GM18508 (cell line): ENCODE measurements around the gene ST8SIA3.

Experiments
- ATAC-seq: cut with Tn5 transposase; IDR thresholded peaks from one replicate; pipeline ENCODE4 v1.9.1; 2021; ENCODE audit warnings: moderate number of reproducible peaks; ENCODE audit not compliant: insufficient read depth, unreplicated experiment

Gene ST8SIA3, protein sequence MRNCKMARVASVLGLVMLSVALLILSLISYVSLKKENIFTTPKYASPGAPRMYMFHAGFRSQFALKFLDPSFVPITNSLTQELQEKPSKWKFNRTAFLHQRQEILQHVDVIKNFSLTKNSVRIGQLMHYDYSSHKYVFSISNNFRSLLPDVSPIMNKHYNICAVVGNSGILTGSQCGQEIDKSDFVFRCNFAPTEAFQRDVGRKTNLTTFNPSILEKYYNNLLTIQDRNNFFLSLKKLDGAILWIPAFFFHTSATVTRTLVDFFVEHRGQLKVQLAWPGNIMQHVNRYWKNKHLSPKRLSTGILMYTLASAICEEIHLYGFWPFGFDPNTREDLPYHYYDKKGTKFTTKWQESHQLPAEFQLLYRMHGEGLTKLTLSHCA

GRCh38 chr18:57352271-57352701 is at the start of gene ST8SIA3:
TSS of gene ST8SIA3 (plus strand) at chr18:57352557. CDS start at chr18:57352847, 290 bp downstream.
- no peak for ATAC-seq

DNA sequence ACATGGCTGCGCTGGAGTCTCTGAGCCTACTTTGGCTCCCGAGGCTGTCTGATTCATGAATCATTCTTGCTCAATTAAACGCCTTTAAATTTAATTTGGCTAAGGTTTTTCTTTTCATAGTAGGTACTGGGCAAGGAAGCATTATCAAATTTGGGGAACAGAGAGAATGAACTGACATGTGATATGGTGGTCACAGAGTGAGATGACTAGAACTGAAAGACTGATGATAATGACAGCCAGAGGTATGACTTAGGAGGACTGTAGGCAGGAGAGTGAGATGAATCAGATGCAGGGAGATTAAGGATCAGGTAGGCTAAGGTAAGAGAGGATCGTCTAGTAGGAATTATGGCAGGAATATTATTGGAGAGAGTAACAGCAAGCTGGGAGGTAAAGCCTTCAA is 40.9 kb upstream of the ST8SIA3 start:
- ATAC-seq: no peak

DNA sequence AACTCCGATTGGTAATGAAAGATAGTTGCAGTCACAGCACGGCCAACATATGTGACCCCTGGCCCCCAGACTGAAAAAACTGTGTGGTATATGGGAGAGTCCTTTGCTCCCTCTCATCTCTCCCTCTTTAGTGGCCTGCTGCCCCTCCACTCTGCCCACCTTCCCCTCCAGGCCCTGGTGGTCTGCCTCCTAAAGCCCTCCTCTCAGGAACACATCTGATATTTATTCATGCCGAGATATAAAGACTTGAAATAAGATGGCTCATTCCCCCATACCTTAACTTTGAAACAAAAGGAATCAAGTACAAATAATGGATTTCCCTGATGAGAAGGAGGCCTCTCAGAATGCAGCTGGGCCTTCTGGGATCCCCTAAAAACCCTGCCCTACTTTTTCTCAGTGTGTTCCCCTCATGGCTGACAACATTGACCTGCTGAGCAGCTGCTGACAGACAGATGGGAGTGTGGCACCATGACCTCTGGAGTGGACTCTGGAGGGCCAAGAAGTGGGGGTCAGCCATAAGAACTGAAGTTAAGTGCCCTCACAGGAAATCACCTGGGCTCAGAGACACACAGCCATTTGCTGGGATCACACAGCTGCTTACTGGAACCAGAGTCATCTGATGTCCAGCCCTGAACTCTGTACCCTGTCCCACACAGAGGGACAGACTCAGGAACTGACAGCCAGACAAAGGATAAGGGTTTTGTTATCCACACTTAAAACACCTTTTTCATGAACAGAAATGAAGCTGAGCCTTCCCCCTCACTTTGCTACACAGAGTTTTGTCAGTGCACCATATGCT is 39.8 kb upstream of the ST8SIA3 start:
- ATAC-seq: no peak

GRCh38 chr18:57320603-57321002 is 31.8 kb upstream of the ST8SIA3 start:
- no peak for ATAC-seq

DNA sequence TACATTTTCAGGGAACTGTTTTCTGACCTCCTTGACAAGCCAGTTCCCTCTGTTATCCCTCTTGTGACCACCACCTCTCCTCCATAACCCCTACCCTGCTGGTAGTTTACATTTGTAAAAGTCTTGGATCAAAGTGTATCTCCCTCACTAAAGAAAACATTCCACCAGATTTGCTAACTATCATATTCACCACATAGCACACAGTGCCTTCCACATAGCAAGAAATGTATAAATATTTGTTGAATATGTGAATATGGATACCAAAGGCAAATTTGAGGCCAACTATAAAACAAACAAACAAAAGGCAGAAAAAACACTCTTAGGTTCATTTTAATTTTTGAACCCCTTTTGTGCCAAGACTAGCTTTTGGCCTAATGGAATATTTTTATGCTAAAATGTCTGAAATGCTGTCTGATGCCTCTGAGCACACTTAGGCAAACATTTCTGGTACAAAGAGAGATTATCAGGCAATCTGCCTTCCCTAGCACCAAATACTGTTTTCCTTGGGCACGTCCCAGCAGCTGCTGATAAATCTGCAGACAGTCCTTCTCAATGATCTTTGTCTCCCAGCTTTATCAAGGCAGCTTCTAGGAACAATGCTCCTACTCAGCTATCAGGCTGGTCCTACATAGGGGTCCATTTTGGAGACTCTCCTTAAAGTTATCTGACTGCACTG is 26.7 kb upstream of the ST8SIA3 start:
- no peak for ATAC-seq

- no peak for ATAC-seq
Observed at GRCh38 chr18:57326718-57327323, 25.5 kb upstream of the ST8SIA3 start.

GRCh38 chr18:57328665-57329064 is 23.7 kb upstream of the ST8SIA3 start:
- no peak for ATAC-seq

DNA sequence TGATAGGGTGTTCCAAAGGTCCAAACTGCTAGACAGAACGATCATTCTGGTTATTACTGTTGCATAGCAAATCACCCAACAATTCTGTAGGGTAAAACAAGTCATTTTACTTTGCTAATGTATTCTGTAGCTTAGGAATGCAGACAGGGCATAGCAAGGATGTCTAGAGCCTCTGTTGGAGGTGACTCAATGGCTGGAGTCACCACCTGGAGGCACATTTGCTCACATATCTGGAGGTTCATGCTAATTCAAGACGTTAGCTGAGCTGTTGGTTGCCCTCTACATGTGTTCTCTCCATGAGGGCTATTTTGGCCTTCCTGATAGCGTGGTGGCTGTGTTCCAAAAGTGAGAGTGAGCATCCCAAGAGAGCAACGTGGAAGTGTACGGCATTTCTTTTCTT is 22.5 kb upstream of the ST8SIA3 start:
- no peak for ATAC-seq

GRCh38 chr18:57331718-57332117 is 20.6 kb upstream of the ST8SIA3 start:
- ATAC-seq: no peak

- no peak for ATAC-seq
Observed at GRCh38 chr18:57333940-57334339, 18.4 kb upstream of the ST8SIA3 start.

GRCh38 chr18:57334383-57334782 is 18.0 kb upstream of the ST8SIA3 start:
- no peak for ATAC-seq

DNA sequence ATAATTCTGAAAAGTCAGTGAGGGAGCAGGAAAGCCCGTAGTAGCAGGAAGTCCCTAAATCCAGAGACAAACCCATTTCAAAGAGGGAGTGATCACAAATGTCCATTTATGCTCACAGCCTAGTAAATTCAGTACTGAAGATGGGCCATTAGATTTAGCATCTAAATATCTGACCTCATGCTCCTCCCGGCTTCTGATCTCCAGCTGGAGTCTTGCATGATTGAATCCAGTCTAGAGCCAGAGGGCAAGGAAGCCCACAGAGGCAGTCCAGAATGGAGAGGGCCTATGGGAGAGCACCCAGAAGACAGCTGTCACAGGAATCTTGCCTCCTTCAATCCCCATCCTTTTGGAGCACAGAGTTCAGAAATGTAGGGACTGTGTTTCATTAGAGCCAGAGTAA is 16.0 kb upstream of the ST8SIA3 start:
- ATAC-seq: no peak

- no peak for ATAC-seq
Observed at GRCh38 chr18:57337890-57338289, 14.5 kb upstream of the ST8SIA3 start.

DNA sequence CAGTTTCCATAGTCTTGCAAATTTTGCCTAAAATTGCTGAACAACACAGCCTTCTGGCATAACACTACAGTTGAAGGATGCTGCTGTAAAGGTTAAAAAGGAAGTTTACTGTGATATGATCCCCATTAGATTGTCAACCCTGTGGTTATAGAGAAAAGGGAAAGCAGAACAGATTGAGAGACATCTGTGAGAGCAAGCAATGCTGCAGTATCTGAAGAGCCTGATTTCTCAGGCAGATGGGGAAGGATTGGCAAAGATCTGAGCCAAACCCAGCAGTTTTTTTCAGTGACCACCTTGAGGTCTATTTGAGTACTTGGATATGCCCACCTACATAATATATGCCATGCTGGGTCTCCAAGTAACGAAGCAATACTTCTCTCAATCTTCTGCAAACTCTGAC is 8.5 kb upstream of the ST8SIA3 start:
- no peak for ATAC-seq

- no peak for ATAC-seq
Observed at GRCh38 chr18:57346876-57347275, 5.5 kb upstream of the ST8SIA3 start.

DNA sequence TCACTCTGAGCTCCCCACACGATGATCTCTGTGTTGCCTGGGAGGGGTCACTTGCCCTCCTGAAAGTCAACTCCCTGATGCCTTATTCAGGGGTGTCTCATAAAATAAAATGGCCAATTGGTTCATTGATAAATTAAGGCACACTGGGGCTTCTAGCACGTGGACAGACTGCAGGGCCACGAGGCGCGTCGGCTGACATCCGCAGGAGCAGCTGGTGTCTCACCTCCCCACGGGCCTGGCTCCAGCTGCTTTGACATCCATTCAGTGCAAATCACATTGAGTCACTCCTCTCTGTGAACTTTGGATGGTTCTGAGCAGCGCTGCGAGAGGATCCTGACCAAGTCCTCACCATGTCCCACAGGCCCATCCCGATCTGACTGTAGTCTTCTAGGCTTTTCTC is 4.6 kb upstream of the ST8SIA3 start:
- no peak for ATAC-seq

- ATAC-seq: no peak
Observed at GRCh38 chr18:57352761-57353136, 392 bp downstream of the ST8SIA3 start.

- no peak for ATAC-seq
Observed at GRCh38 chr18:57353137-57353939, 981 bp downstream of the ST8SIA3 start.

DNA sequence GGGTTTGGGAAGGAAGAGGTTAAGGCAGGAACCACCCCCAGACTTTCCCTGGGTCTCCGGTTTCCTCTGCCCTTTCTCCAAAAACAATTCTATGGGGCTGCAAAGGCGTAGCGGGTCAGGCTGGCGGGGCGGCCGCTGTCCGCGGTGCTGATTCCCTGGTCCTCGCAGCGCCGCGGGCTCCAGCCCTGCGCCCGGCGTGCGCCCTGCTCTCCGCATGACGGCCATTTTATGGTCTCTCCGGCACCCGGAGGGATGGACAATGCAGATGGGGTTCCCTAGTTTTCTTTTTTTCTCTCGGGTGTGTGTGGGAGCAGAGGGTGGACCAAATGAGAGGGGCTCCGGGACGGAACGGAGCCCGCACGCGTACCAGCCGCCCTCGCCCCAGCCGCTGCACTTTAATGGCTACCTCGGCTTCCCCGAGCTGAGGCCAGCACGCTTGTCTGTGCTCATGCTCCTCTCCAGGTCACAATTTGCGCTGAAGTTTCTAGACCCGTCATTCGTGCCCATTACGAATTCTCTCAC is 1.6 kb downstream of the ST8SIA3 start:
- ATAC-seq: no peak

GRCh38 chr18:57359433-57359832 is 7.1 kb downstream of the ST8SIA3 start:
- ATAC-seq: no peak
